ENCODE measurements around the gene COL4A2. TPM values are rescaled to one million over a fixed set of nuclear protein-coding genes. Genes with fewer than 3 reads are reported as not detected.

Gene COL4A2
- polyA plus RNA-seq, 1 experiment, result 208 TPM

GRCh38 chr13:110546378-110546777 is 239.3 kb downstream of the COL4A2 start:
- no peak for DNase-seq (ENCODE audit: low read depth, low spot score)
- Histone ChIP-seq H3K27me3 (ENCODE audit: control insufficient read depth, insufficient read depth, low read length) (no peaks in the 10 kb centered on the region), H3K27ac (ENCODE audit: low read depth, low read length) (no peak overlapping the region), H3K9me3 (ENCODE audit: control insufficient read depth, insufficient read depth, low read length) (peaks cover 6% of the 10 kb centered on the region; the same call in 1 of the 2 replicates), H3K4me3 (ENCODE audit: low read depth, low read length) (no peak overlapping the region)
- POLR2A ChIA-PET, result interaction anchor here (0.6 kb wide), 1 partner anchor 33 kb away, joined by 6 read pairs; no protein-coding TSS in a partner anchor
- CTCF ChIA-PET, result interaction anchor here (0.7 kb wide), 1 partner anchor 1996 kb away, joined by 3 read pairs; no protein-coding TSS in a partner anchor
- TF ChIP-seq CTCF (IDR thresholded peaks at IDR 0.05; ENCODE audit: low read depth, low read length), result no peak

GRCh38 chr13:110546926-110547325 is 239.8 kb downstream of the COL4A2 start:
- ChIA-PET CTCF (interaction anchor here (0.7 kb wide), 1 partner anchor 1996 kb away, joined by 3 read pairs; no protein-coding TSS in a partner anchor), POLR2A (interaction anchor here (0.6 kb wide), 1 partner anchor 33 kb away, joined by 6 read pairs; no protein-coding TSS in a partner anchor)
- DNase-seq (ENCODE audit: low read depth, low spot score), result peak; percentile 57
- no peak for TF ChIP-seq CTCF (IDR thresholded peaks at IDR 0.05; ENCODE audit: low read depth, low read length)
- no peaks in the 10 kb centered on the region for H3K27me3 ChIP-seq (ENCODE audit: control insufficient read depth, insufficient read depth, low read length)
- peaks cover 6% of the 10 kb centered on the region; the same call in 1 of the 2 replicates for H3K9me3 ChIP-seq (ENCODE audit: control insufficient read depth, insufficient read depth, low read length)
- no peak overlapping the region for H3K4me3 ChIP-seq (ENCODE audit: low read depth, low read length)
- H3K27ac ChIP-seq (ENCODE audit: low read depth, low read length), result no peak overlapping the region

- peaks cover 6% of the 10 kb centered on the region; the same call in 1 of the 2 replicates for H3K9me3 ChIP-seq (ENCODE audit: control insufficient read depth, insufficient read depth, low read length)
- no peaks in the 10 kb centered on the region for H3K27me3 ChIP-seq (ENCODE audit: control insufficient read depth, insufficient read depth, low read length)
- DNase-seq (ENCODE audit: low read depth, low spot score), result no peak
- H3K4me3 ChIP-seq (ENCODE audit: low read depth, low read length), result no peak overlapping the region
- ChIA-PET POLR2A (no interaction called here), CTCF (interaction anchor here (1.5 kb wide), 1 partner anchor 10 kb away, joined by 4 read pairs; no protein-coding TSS in a partner anchor)
- TF ChIP-seq CTCF (IDR thresholded peaks at IDR 0.05; ENCODE audit: low read depth, low read length), result no peak
- no peak overlapping the region for H3K27ac ChIP-seq (ENCODE audit: low read depth, low read length)
Observed at GRCh38 chr13:110548891-110549794, 242.1 kb downstream of the COL4A2 start.

- TF ChIP-seq CTCF (IDR thresholded peaks at IDR 0.05; ENCODE audit: low read depth, low read length), result no peak
- Histone ChIP-seq H3K27ac (ENCODE audit: low read depth, low read length) (no peak overlapping the region), H3K9me3 (ENCODE audit: control insufficient read depth, insufficient read depth, low read length) (peaks cover 2% of the 10 kb centered on the region; the same call in 1 of the 2 replicates), H3K4me3 (ENCODE audit: low read depth, low read length) (no peak overlapping the region), H3K27me3 (ENCODE audit: control insufficient read depth, insufficient read depth, low read length) (no peaks in the 10 kb centered on the region)
- DNase-seq (ENCODE audit: low read depth, low spot score), result no peak
- ChIA-PET POLR2A (no interaction called here), CTCF (no interaction called here)
Observed at GRCh38 chr13:110549795-110550160, 242.7 kb downstream of the COL4A2 start.

DNA sequence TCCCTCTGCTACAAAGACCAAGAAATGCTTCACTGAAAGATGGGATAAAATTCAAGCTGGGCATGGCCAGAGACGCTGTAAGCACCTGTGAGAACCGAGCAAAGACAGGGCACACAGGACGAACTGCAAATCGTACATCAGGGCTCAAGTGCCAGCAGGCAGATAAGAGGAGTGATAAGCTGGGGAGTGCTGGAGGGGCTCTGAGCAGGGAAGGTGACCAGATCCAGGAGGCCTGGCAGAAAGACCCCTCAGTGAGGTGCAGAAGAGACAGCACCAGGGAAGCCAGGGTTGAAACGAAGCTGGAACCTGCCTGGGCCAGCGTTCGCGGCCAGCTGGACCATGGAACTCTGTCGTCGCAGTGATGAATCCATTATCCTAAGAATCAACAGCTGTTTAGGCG is 244.2 kb downstream of the COL4A2 start:
- ChIA-PET POLR2A (no interaction called here), CTCF (interaction anchor here (1.8 kb wide), 1 partner anchor 67 kb away, joined by 4 read pairs; no protein-coding TSS in a partner anchor)
- no peak for TF ChIP-seq CTCF (IDR thresholded peaks at IDR 0.05; ENCODE audit: low read depth, low read length)
- no peak for DNase-seq (ENCODE audit: low read depth, low spot score)
- H3K4me3 ChIP-seq (ENCODE audit: low read depth, low read length), result no peak overlapping the region
- no peaks in the 10 kb centered on the region for H3K9me3 ChIP-seq (ENCODE audit: control insufficient read depth, insufficient read depth, low read length)
- H3K27me3 ChIP-seq (ENCODE audit: control insufficient read depth, insufficient read depth, low read length), result no peaks in the 10 kb centered on the region
- no peak overlapping the region for H3K27ac ChIP-seq (ENCODE audit: low read depth, low read length)
